Peyer's patch (tissue), 4 donors: Measurements from ENCODE around the gene MXD3.

Experiments
- CTCF ChIP-seq, 6 experiments: fragments of 450-650 bp in 4 of 6; fragments of 200-600 bp in 2 of 6; sonication (generic) in 1 of 6; IDR thresholded peaks; one replicate each; pipeline ENCODE4 v1.5.1; 2017 to 2019; ENCODE audit warnings: antibody characterized with exemption in 6 of 6, mild to moderate bottlenecking in 3 of 6, moderate library complexity in 1 of 6
- POLR2A ChIP-seq, 2 donors: fragments of 450-650 bp; IDR thresholded peaks; one replicate each; pipeline ENCODE4 v1.5.1; 2017; ENCODE audit warnings: antibody characterized with exemption in 2 of 2, mild to moderate bottlenecking in 2 of 2, moderate library complexity in 2 of 2

- TF ChIP-seq CTCF (IDR thresholded peaks at IDR 0.05) (no peak), POLR2A (IDR thresholded peaks at IDR 0.05) (no peak)
Measured at GRCh38 chr5:177349362-177349647, 37.6 kb upstream of the MXD3 start.
